K562 (cell line): ENCODE measurements around the gene CHRM4. TPM values are rescaled to one million over a fixed set of nuclear protein-coding genes. Genes with fewer than 3 reads are reported as not detected.

Experiments used
- ATF1 ChIP-seq, 2 experiments: fragments of 450-650 bp in 1 of 2; IDR thresholded peaks; 2 replicates each; pipeline ENCODE4 v1.6.1; 2016; ENCODE audit warnings: missing compliant biosample characterization in 1 of 2, missing genetic modification characterization in 1 of 2
- CREB3L1 ChIP-seq: fragments of 450-650 bp; IDR thresholded peaks from 2 replicates; pipeline ENCODE4 v1.6.1; 2014; ENCODE audit warnings: low read depth, mild to moderate bottlenecking, moderate library complexity, borderline replicate concordance
- CTCF ChIP-seq, 3 experiments: IDR thresholded peaks in 2 of 3; conservative IDR thresholded peaks in 1 of 3; 2 replicates each; pipeline ENCODE4 v1.5.1; 2011 to 2012; ENCODE audit warnings: low read length in 3 of 3, mild to moderate bottlenecking in 3 of 3, control low read depth in 2 of 3, improper control_type of control experiment in 1 of 3, inconsistent platforms in 1 of 3, low read depth in 1 of 3, mixed read lengths in 1 of 3, moderate library complexity in 1 of 3; ENCODE audit not compliant: insufficient read depth in 2 of 3
- DEAF1 ChIP-seq: fragments of 450-650 bp; formaldehyde crosslinking; IDR thresholded peaks from 2 replicates; pipeline ENCODE4 v1.4.0; 2020; ENCODE audit warnings: mild to moderate bottlenecking, moderate library complexity
- E2F3 ChIP-seq: fragments of 250-450 bp; sonication (Bioruptor Pico); IDR thresholded peaks from 2 replicates; pipeline ENCODE4 v1.4.0; 2020; ENCODE audit warnings: mild to moderate bottlenecking
- FOXP4 ChIP-seq: sonication (generic); formaldehyde crosslinking; IDR thresholded peaks from 2 replicates; pipeline ENCODE4 v1.8.0; 2022; ENCODE audit warnings: mild to moderate bottlenecking, missing genetic modification reagents, borderline replicate concordance
- MTA3 ChIP-seq: fragments of 450-650 bp; formaldehyde crosslinking; IDR thresholded peaks from 2 replicates; pipeline ENCODE4 v1.6.1; 2017; ENCODE audit warnings: mild to moderate bottlenecking, borderline replicate concordance
- NFATC3 ChIP-seq: fragments of 450-650 bp; IDR thresholded peaks from 2 replicates; pipeline ENCODE4 v1.6.1; 2017; ENCODE audit warnings: mild to moderate bottlenecking
- NR1H2 ChIP-seq: sonication (generic); formaldehyde crosslinking; IDR thresholded peaks from 2 replicates; pipeline ENCODE4 v1.4.0; 2020; ENCODE audit warnings: mild to moderate bottlenecking, missing genetic modification reagents
- PPARD ChIP-seq: fragments of 250-450 bp; sonication (Bioruptor Pico); IDR thresholded peaks from 2 replicates; pipeline ENCODE4 v1.8.0; 2022; ENCODE audit warnings: inconsistent platforms, mild to moderate bottlenecking, moderate library complexity
- PRMT5 ChIP-seq: sonication (generic); formaldehyde crosslinking; IDR thresholded peaks from 2 replicates; pipeline ENCODE4 v1.5.0; 2020; ENCODE audit warnings: missing genetic modification reagents
- RBM22 ChIP-seq: fragments of 200-400 bp; formaldehyde crosslinking; IDR thresholded peaks from 2 replicates; pipeline ENCODE4 v1.6.1; 2018; ENCODE audit warnings: low read length, low read depth; ENCODE audit not compliant: poor library complexity, severe bottlenecking
- SLC30A9 ChIP-seq: fragments of 250-450 bp; sonication (Bioruptor Pico); IDR thresholded peaks from 2 replicates; pipeline ENCODE4 v1.8.0; 2022; ENCODE audit warnings: mild to moderate bottlenecking, moderate library complexity
- TAF1 ChIP-seq: IDR thresholded peaks from 2 replicates; pipeline ENCODE4 v1.6.1; 2011; ENCODE audit warnings: mild to moderate bottlenecking, low read length, moderate library complexity; ENCODE audit not compliant: insufficient read depth, control insufficient read depth, severe bottlenecking; ENCODE audit errors: extremely low read depth
- TBP ChIP-seq: optimal IDR thresholded peaks from 2 replicates; pipeline ENCODE3; 2011; ENCODE audit warnings: low read depth, low read length, improper control_type of control experiment
- ZBTB33 ChIP-seq: sonication (generic); formaldehyde crosslinking; IDR thresholded peaks from 2 replicates; pipeline ENCODE4 v1.8.1; 2023; ENCODE audit warnings: mild to moderate bottlenecking, missing genetic modification reagents
- ZNF77 ChIP-seq: fragments of 250-450 bp; sonication (Bioruptor Pico); IDR thresholded peaks from 2 replicates; pipeline ENCODE4 v1.5.0; 2020
- polyA plus RNA-seq, 8 experiments: library from polyadenylated mRNA; depleted of rRNA in 4 of 8; stranded (reverse) in 5 of 8; unstranded in 3 of 8; fragments of >200 nt; fragmentation: Nextera tagmentation in 2 of 8; fragmentation: Illumina TruSeq in 1 of 8; extraction: Ambion mirVana in 2 of 8; extraction: Trizol in 1 of 8; gene quantifications; 2 replicates each; pipeline versions ENCODE4 v1.2.1 to v1.2.3, GENCODE V29; 2011 to 2014; ENCODE audit warnings: inconsistent platforms in 1 of 8, missing spikeins in 1 of 8
- total RNA-seq, 7 experiments: library from RNA; depleted of rRNA in 6 of 7; stranded (reverse); fragments of >200 nt in 6 of 7; fragmentation: Illumina TruSeq in 2 of 7; extraction: Trizol in 2 of 7; gene quantifications; 2 replicates each; pipeline versions ENCODE4 v1.2.1 to v1.2.3, GENCODE V29; 2011 to 2021; ENCODE audit warnings: low replicate concordance in 1 of 7

Gene CHRM4
- total and polyA plus RNA-seq, 9 of the 15 experiments (the other 6 are each of a cell fraction or from before 2014, with no cell fraction given): 0.22 to 1.3 (median 0.40) TPM; not detected in 2

GRCh38 chr11:46392421-46393230 lies 1.1 kb upstream of the CHRM4 start (continued):
- TF ChIP-seq E2F3 (CRISPR knock-in tag): no peak
- TF ChIP-seq ZNF77 (CRISPR knock-in tag): no peak
- TF ChIP-seq CREB3L1: no peak
- TF ChIP-seq FOXP4 (CRISPR knock-in tag): peak; percentile 92; the same call in 1 of the 2 replicates
- TF ChIP-seq DEAF1 (CRISPR knock-in tag): no peak
- peak; percentile 91 for TF ChIP-seq RBM22
- peak; percentile 37; the same call in 1 of the 2 replicates for TF ChIP-seq MTA3
- TF ChIP-seq TBP: no peak
- peak; percentile 80; the same call in 1 of the 2 replicates for TF ChIP-seq ZBTB33 (CRISPR knock-in tag)
- no peak for TF ChIP-seq ATF1 (CRISPR knock-in tag; IDR thresholded peaks at IDR 0.05)
- no peak for TF ChIP-seq ATF1 (tag; IDR thresholded peaks at IDR 0.05)
- no peak for TF ChIP-seq PPARD (CRISPR knock-in tag)
- TF ChIP-seq TAF1: no peak
- TF ChIP-seq CTCF (IDR thresholded peaks at IDR 0.05 in 2 of 3, conservative IDR thresholded peaks at IDR 0.05 in 1 of 3; ENCODE audit: insufficient read depth in 2 of 3, low read depth in 1 of 3, low read length in 3 of 3): 0 out of 6 replicates have a peak, but pooled peaks of 1 of the 3 experiments have one; percentile 5
- TF ChIP-seq NR1H2 (CRISPR knock-in tag): peak; percentile 65; the same call in 1 of the 2 replicates
- no peak for TF ChIP-seq NFATC3
- no peak for TF ChIP-seq SLC30A9 (CRISPR knock-in tag)
- TF ChIP-seq PRMT5 (CRISPR knock-in tag): peak; percentile 94
